GM18499 (cell line): ENCODE data around the gene XRCC3.

Experiments used
- ATAC-seq: cut with Tn5 transposase; IDR thresholded peaks from one replicate; pipeline ENCODE4 v1.9.1; 2021; ENCODE audit warnings: moderate number of reproducible peaks; ENCODE audit not compliant: insufficient read depth, unreplicated experiment

XRCC3 gene

DNA sequence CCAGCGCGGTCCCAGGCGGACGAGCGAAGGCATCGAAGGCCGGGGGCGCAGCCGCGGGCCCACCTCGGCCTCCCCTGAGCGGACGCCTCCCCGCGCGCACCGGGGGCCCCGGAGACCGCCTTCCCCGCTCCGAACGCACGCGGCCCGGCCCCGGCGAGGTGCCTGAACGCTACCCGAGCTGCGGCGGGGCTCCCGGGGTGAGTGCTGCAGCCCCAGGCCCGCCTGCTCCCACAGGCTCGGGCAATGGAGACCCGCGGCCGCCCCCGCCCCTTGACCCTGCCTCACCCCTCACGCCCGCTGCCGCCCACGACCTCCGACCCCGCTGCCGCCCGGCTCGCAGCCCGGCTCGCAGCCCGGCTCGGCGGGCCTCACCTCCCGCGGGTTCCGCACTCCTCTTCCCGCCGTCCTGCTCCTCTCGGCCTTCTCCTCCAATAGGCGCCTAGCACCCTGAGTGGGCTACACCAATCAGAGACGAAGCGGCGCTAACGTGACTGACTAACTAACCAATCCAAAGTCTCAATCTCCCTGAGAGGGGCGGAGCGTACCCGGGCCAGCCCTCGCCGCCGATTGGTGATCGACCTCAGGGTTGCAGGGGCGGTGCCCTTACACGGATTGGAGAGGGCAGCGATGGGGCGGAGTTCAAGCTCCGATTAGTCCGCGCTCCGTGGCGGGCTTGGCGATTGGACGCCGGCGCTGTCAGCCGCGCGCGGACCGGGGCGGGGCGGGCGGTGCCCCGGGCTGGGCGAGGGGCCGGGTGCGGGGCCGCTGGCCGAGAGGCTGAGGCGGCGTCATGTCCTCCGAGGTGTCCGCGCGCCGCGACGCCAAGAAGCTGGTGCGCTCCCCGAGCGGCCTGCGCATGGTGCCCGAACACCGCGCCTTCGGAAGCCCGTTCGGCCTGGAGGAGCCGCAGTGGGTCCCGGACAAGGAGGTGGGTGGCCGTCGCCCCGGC is at the start of gene XRCC3, which contains the start of gene ZFYVE21:
TSS of gene XRCC3 (minus strand) at position 400 of the 949 bp plus-strand sequence. CDS start 4,364 bp downstream, outside the sequence.
TSS of gene ZFYVE21 (plus strand) at position 759 of the 949 bp plus-strand sequence. CDS start at position 791, 32 bp downstream.
- ATAC-seq: peak; percentile 91

DNA sequence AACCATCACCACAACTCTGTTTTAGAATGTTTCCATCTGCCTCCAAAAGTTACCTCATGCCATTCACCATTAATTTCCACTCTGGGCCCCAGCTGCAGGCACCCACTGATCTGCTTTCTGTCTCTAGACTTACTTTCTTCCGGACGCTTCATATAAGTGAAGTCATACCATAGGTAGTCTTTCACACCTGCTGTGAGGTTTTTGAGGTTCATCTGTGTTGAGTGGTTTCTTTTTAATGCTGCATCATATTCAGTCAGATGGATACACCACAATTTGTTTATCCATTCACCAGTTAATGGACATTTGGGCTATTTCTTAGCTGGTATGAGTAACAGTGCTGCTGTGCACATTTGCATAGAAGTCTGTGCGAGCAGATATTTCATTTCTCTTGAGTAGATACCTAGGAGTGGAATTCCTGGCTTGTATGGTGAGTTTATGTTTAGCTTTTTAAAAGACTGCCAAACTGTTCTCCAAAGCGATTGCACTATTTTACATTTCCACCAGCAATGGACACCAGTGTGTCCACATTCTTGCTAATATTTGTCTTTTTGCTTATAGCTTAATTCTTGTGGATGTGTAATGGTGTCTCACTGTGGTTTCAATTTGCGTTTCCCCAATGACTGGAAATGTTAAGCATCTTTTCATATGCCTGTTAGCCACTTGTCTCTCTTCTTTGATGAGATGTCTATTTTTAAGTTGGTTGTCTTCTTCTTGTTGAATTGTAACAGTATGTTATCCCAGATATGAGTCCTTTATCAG is 48.7 kb upstream of the XRCC3 start:
- peak; percentile 81 for ATAC-seq

DNA sequence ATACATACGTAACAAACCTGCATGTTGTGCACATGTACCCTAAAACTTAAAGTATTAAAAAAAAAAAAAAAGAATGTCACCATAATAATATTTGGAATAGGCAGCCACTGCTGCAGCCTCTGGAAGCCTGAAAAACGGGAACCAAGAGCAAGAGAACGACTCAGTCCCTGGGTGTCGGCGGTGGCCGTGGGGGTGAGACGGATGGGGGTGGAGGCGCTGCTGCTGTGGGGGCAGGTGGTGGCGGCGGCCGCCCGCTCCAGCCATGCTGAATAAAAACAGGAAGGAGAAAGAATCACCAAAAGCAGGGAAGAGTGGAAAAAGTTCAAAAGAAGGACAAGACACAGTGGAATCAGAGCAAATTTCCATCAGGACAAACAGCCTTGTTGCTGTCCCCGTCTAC is 47.3 kb upstream of the XRCC3 start:
- no peak for ATAC-seq

DNA sequence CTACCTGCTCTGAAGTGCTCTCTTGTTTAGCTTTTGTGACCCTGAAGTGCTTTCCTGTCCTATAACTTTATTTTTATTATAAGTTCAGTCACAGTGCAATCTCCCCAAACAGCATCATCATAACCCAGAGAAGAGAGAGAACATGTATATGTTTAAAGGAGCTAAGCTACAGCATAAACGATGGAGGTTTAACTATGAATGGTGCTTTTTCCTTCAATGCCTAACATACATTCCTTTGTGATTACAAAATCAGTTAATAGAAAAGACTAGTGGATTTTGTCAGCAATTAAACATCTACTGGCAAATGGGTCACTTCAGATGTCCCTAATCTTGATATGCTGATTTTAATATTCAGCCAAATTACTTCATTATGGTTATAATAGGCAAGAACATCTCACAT is 46.8 kb upstream of the XRCC3 start:
- no peak for ATAC-seq

DNA sequence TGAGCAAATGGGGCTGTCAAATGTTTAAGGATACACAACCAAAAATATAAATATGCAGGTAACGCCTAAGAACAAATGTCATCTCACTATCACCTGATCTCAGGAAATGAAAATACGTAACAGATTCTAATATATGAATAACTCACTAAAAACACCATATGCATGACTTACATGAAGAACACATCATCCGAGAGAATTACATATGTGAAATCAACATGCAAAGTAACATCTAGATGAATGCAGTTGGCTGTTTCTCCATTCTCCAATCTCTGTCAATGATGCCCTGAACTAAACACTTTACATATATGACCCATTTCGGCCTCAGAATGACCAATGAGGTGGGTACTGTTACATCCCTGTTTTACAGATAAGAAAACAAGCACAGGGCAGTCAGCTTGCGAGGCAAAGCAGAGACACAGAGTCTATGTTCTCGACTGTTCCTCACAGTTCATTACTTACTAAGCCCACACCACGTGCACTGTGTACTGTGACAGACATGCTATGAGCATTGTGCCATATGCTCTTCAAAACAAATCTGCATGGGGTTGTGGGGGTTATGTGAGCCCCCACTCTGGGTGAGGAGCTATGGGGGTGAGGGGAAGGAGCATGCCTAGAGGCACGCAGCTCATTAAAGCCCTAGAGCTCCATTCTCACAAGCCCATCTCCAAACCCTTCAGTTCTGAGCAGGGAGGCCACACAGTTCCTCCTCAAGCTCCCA is 43.0 kb upstream of the XRCC3 start:
- no peak for ATAC-seq

DNA sequence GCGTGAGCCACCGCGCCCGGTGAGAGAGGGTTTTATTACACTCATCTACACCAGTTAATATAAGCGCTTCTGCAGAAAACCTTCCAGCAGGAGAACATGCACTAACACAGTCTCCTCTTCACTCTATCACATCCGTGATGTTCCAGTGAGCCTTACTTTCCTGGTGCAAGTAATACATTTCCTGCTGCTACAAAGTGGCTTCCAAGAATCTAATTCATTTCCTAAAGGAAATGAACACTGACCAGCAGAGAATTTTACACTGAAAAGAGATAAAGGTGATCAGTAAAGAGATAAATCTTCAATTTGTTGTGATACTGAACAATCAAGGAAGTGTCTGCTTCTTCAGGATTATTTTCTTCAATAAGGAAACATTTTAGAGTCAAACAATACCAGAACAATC is 39.8 kb upstream of the XRCC3 start:
- ATAC-seq: no peak

DNA sequence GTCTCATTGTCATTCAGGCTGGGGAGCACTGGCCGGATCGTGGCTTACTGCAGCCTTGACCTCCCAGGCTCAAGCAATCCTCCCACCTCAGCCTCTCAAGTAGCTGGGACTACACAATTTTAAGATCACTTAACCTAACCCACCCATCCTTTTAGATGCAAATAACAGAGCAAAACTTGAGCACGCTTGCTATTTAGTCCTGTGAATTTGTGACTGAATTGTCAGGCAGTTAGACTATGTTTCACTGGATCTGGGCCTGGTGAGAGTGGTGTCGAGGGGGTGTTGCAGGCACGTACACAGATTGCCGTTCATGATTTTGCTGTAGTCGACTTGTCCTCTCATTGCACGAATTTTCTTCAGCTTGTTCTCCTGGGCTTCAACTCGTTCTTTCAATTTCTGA is 38.5 kb upstream of the XRCC3 start:
- no peak for ATAC-seq

DNA sequence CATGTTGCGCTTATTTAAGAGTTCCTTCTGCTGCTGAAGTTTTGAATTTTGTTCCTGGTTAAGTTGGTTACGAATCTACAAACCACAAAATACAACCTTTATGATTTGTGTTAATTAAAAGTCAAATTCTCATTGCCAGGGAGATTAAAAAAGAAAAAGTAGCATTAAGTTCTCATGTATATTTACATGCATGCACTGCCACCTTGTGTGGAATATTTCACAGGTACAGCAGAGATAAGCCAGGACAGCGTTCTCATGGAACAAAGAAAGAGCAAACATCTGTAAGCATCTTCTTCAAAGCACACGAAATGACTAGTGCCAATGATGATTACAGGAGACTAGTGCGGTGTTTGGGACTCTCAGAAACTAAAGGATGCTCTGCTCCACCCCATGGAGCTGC is 34.6 kb upstream of the XRCC3 start:
- no peak for ATAC-seq

DNA sequence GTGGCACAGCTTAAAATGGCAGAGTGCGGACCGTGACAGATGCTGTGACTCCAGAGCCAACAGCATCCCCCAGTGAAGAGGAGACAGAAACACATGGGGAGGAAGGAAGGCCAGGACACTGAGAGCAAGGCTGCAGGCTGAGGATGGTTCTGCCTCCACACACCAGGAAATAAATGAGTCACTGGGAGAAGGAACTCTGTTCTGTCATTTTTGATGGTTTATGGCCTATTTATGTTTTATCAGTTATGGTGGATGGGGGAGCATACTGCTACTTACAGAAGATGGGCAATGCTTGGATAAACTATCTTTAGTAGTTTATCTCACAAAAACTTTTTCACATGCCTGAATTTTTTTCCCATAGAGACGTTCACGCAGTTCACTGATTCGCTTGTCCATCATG is 34.2 kb upstream of the XRCC3 start:
- no peak for ATAC-seq

DNA sequence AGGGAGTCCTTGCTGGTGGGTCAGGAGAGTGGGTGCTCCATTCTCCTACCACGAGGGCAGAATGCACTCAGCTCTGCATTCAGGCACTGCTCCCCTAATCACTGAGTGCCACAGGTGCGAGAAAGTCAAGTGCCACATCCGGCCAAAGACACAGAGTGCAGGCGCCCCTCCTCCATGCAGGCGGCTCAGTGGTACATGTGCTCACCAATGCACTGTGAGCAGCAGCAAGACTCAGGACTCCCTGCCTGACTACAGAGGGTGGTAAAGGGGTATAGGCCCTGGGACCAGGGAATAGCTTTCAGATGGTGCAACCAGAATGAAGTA is 33.2 kb upstream of the XRCC3 start:
- no peak for ATAC-seq

DNA sequence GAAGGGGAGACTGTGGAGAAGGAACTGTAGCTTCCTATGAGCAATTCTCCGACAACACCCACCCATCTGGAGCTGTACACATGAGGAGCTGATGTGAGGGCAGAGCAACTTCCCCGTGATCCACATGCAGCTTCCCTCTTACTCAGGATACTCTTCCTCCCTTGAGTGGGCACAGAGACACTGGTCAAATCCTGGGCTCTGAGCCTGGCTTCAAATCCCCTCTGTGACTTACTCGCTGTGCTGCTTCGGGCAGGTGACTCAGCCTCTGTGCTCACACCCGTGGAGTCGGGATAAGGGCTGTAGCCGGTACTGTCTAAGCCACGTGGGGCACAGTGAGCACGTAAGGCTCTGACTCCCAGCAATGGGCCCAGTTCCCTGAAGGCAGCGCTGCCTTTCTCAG is 31.4 kb upstream of the XRCC3 start:
- ATAC-seq: no peak

DNA sequence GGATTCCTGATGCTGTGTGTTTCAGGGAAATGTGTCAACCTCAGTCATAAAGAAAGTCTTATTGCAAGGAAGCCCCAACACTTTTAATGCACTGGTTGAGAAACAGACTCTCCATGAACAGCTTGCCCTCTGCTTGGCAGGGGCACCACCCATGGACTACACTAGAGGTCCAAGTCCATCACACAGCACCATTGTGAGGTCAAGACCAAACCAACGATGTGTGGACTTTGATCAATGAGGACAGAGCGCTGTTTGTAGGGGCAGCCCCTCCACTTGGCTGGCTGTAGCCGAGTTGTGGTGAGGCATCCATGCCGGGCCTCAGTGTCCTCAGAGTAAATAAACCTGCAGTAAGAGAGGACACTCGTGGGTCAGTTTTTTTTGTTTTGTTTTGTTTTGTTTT is 30.2 kb upstream of the XRCC3 start:
- no peak for ATAC-seq

DNA sequence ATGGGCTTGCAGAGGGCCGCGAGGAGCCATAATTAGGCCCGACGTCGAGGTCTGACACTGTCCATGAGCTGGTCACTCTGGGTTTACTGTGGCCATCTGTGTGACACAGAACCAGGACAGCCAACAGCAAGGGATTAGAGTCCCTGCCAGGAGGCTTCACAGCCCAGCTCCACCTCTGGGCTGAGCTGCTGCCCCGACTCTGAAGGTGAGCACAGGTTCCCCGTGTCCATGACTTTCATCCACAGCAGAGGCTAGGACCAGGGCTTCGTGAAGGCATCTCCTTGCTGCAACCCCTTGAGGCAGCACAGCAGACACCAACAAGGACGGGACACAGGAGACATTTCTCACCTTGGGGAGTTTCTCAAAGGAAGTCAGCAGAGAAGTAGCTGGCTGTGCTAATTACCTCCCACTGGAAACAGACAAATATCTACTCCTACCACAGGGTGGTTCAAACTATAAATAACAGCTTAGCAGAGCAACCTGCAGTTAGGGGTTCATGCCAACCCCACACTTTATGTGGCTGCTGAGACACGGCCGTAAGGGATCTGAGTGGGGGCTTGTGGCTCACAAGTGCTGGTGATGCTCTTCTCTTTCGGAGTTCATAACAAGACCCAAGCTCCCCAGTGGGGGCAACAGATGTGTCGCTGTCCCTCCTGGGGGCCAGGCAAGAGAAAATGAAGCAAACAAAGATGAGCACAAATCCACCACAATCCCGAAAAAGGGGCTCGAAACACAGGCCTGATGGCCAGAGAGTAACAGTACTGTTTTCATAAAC is 29.6 kb upstream of the XRCC3 start:
- no peak for ATAC-seq

DNA sequence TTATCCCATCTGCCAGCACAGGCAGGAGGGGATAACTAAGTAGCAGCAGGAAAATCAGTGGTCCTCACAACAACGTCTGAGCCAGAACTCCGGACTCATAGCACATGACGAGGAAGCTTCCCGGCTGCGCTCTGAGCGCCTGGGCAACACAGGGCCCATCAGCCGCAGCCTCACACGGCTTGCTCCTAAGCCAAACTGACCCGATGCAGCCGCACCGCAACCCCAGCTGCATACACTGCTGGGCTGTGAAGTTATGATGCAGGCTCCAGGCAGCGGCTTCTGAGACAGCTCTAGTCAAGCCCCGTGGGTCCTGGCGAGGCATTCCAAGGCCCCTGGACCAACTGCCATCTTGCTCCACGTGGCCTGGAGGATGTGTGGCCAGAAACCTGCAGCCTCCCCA is 28.4 kb upstream of the XRCC3 start:
- ATAC-seq: no peak

DNA sequence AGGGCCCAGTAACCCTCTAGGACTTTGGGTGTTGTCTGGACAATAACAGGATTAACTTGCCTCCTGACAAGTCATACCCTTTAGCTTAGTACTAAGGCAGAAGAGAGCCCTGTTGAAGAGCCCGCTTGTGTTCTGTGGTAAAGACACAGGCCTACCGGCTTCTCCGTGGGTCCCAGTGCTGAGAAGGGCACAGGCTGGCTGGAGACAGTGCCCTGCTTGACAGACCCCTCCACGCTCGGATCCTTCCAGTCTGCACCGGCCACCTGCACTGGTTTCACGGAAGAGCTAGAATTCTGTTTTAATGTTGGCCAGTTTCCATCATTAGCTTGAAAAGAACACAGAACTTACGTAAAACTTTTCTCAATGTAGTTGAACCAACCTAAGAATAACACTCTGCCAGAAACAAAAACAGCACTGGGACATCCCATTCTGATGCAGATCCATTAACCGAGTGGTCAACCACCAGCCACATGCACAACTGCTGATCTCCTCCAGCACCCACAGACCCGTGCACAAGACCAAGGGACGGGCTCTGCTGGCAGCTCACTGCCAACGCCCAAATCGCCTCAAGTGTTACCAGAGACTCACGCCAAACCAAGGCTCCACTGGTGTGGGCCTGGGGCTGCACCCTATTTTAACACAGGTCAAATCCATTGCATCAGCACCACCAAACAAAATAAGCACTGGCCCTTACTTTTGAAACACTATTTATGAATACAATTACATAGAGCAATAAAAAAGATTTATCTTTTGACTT is 27.4 kb upstream of the XRCC3 start:
- no peak for ATAC-seq

DNA sequence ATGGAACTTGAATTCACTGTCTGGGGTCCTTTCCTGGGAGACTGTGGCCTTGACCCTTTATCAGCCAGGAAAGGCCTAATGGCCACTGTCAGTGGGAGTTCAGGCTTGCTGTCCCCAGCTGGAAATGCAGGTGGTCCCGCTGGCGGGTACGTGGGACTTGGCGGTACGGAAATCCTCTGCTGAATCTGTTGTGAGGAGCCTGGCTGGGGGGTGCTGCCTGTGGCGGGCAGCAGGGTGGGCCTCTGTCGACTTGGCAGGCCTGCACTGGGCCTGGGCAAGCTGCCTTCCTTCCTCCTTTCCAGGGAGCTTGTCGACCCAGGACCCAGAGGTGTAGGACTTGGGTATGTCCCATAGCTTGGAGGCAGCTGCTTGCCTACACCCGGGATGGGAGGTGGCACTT is 26.6 kb upstream of the XRCC3 start:
- ATAC-seq: no peak

DNA sequence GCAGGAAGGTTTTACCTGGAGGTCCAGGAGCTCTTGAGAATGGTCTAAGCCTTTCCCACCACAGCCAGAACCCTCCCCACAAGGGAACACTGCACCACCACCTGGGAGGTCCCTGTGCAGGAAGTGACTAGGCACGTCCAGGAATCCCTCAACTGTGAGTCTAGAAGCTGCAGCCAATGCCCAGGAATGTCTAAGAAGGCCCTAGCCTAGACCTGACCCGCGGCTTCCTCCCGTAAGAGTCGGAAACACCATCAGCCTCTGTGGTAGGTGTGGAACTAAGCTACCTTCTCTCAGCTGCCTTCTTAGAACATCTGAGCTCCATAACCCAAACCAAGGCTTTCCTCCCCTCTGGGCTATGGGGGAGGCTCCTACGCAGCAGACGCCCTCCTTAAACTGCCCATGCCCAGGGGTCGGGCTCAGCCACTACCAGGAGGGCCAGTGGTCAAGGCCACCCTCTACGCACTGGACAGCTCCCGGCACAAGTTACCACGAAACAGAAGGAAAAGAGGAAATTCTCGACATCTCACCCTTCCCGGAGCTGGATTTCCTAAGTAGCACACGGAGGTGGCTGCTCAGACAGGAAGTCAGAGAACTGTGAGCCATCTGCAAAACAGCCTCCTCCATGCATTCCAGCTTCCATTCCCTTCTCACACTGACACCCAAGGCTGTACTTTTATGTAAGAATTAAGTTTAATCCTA is 25.9 kb upstream of the XRCC3 start:
- ATAC-seq: no peak

DNA sequence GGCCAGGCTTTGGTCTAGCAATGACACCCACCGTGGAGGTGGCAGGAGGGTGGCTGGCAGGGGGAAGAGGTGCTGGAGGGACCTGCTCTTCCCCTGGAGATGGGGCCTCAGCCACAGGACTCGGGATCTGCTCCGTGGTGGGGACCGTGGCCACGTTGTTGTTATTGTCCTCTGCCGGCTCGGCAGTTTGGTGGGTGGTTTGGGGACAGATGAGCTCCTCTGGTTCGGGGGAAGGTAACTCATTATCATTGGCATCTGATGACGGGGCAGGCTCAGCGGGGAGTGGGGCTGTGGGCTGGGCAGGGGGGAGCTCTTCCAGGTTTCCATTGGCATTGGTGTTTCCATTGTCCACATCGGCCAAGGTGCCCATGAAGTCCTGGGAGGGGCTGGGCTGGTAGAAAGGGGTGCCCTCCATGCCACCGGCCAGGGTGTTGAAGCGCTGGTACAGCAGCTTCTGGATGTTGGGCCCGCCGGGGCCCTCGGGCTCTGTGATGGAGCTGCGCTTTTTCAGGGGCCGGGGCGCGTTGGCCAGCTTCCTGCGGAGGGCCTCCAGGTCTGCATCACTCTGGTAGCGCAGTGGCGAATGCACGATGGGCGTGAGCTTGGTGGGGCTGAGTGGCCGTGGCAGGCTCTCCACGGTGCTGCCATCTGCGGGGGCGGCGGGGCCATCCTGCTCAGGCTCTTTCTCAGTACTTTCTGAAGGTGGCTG is 24.7 kb upstream of the XRCC3 start:
- ATAC-seq: no peak
